Osteocyte (in vitro differentiated cells): ENCODE results near the gene IRS2. TPM values are rescaled to one million over a fixed set of nuclear protein-coding genes. Genes with fewer than 3 reads are reported as not detected.

ENCODE experiments used
- DNase-seq: peaks from one replicate; pipeline ENCODE4 v3.0.0; 2021; ENCODE audit warnings: mixed read lengths; ENCODE audit not compliant: unreplicated experiment; ENCODE audit errors: extremely low spot score
- H3K27ac Mint-ChIP-seq: one replicate; pipeline ENCODE4 v1.8.0; 2021; ENCODE audit warnings: mild to moderate bottlenecking, mixed read lengths; ENCODE audit not compliant: unreplicated experiment
- H3K27me3 Mint-ChIP-seq: one replicate; pipeline ENCODE4 v1.8.0; 2021; ENCODE audit warnings: mixed read lengths; ENCODE audit not compliant: unreplicated experiment
- H3K36me3 Mint-ChIP-seq: one replicate; pipeline ENCODE4 v1.8.0; 2021; ENCODE audit warnings: mixed read lengths; ENCODE audit not compliant: unreplicated experiment
- H3K4me1 Mint-ChIP-seq: one replicate; pipeline ENCODE4 v1.8.0; 2021; ENCODE audit warnings: mixed read lengths; ENCODE audit not compliant: unreplicated experiment
- H3K4me3 Mint-ChIP-seq: one replicate; pipeline ENCODE4 v1.8.0; 2021; ENCODE audit warnings: mild to moderate bottlenecking, moderate library complexity, mixed read lengths; ENCODE audit not compliant: unreplicated experiment
- H3K9me3 Mint-ChIP-seq: one replicate; pipeline ENCODE4 v1.8.0; 2021; ENCODE audit warnings: mixed read lengths; ENCODE audit not compliant: unreplicated experiment
- CTCF ChIP-seq: fragments of 200-600 bp; sonication (generic); IDR thresholded peaks from 2 replicates; pipeline ENCODE4 v1.5.0; 2021; ENCODE audit warnings: antibody characterized with exemption, mild to moderate bottlenecking, moderate library complexity
- total RNA-seq: library from RNA; stranded (reverse); gene quantifications from 2 replicates; pipeline ENCODE4 v1.2.1, GENCODE V29; 2021

IRS2 gene
- total RNA-seq, 1 donor from 2014 or later: 52.3 TPM

GRCh38 chr13:109740721-109741120, 45.7 kb downstream of the IRS2 start:
- Mint-ChIP-seq H3K9me3 (no peaks in the 10 kb centered on the region), H3K36me3 (no peaks in the 10 kb centered on the region), H3K4me3 (no peak overlapping the region), H3K4me1 (peaks cover 15% of the 10 kb centered on the region), H3K27ac (no peak overlapping the region), H3K27me3 (no peaks in the 10 kb centered on the region)
- no peak for TF ChIP-seq CTCF
- no peak for DNase-seq

- Mint-ChIP-seq H3K4me1 (peaks cover 15% of the 10 kb centered on the region), H3K4me3 (no peak overlapping the region), H3K27ac (no peak overlapping the region), H3K36me3 (no peaks in the 10 kb centered on the region), H3K27me3 (no peaks in the 10 kb centered on the region), H3K9me3 (no peaks in the 10 kb centered on the region)
- DNase-seq: no peak
- no peak for TF ChIP-seq CTCF
Observed at GRCh38 chr13:109740121-109740520, 46.3 kb downstream of the IRS2 start.

- H3K27me3 Mint-ChIP-seq: no peaks in the 10 kb centered on the region
- no peaks in the 10 kb centered on the region for H3K36me3 Mint-ChIP-seq
- no peak overlapping the region for H3K4me3 Mint-ChIP-seq
- TF ChIP-seq CTCF: no peak
- H3K27ac Mint-ChIP-seq: no peak overlapping the region
- H3K4me1 Mint-ChIP-seq: peaks cover 2% of the 10 kb centered on the region
- DNase-seq: no peak
- no peaks in the 10 kb centered on the region for H3K9me3 Mint-ChIP-seq
Observed at GRCh38 chr13:109738298-109738746, 48.1 kb downstream of the IRS2 start.

- no peaks in the 10 kb centered on the region for H3K4me1 Mint-ChIP-seq
- no peaks in the 10 kb centered on the region for H3K27me3 Mint-ChIP-seq
- no peak overlapping the region for H3K4me3 Mint-ChIP-seq
- no peak overlapping the region for H3K27ac Mint-ChIP-seq
- H3K36me3 Mint-ChIP-seq: no peaks in the 10 kb centered on the region
- H3K9me3 Mint-ChIP-seq: no peaks in the 10 kb centered on the region
- TF ChIP-seq CTCF: no peak
- no peak for DNase-seq
Observed at GRCh38 chr13:109737606-109738005, 48.8 kb downstream of the IRS2 start.

- H3K27ac Mint-ChIP-seq: no peak overlapping the region
- H3K4me1 Mint-ChIP-seq: no peaks in the 10 kb centered on the region
- H3K4me3 Mint-ChIP-seq: no peak overlapping the region
- H3K9me3 Mint-ChIP-seq: no peaks in the 10 kb centered on the region
- H3K27me3 Mint-ChIP-seq: no peaks in the 10 kb centered on the region
- DNase-seq: no peak
- TF ChIP-seq CTCF: no peak
- no peaks in the 10 kb centered on the region for H3K36me3 Mint-ChIP-seq
Observed at GRCh38 chr13:109737046-109737573, 49.3 kb downstream of the IRS2 start.
